Neural cell (in vitro differentiated cells): Measurements from ENCODE around the gene YTHDF2.

Experiments used
- EP300 ChIP-seq: fragments of 450-650 bp; conservative IDR thresholded peaks from 2 replicates; pipeline ENCODE4 v1.6.1; 2014; ENCODE audit warnings: antibody characterized with exemption, mild to moderate bottlenecking, moderate library complexity; ENCODE audit not compliant: poor library complexity, severe bottlenecking
- EZH2 ChIP-seq: fragments of 200-600, 300-800 bp; shearing (Covaris generic), sonication (generic); IDR thresholded peaks from 2 replicates; pipeline ENCODE4 v1.6.1; 2014; ENCODE audit warnings: antibody characterized with exemption, low read length, borderline replicate concordance, mild to moderate bottlenecking; ENCODE audit not compliant: insufficient read depth, poor library complexity, severe bottlenecking
- POLR2AphosphoS5 ChIP-seq: IDR thresholded peaks from 2 replicates; pipeline ENCODE4 v1.6.1; 2012
- RAD21 ChIP-seq: fragments of 450-650 bp; conservative IDR thresholded peaks from 2 replicates; pipeline ENCODE4 v1.6.1; 2014; ENCODE audit warnings: antibody characterized with exemption, mild to moderate bottlenecking, moderate library complexity
- SMC3 ChIP-seq: fragments of 450-650 bp; conservative IDR thresholded peaks from 2 replicates; pipeline ENCODE4 v1.6.1; 2014; ENCODE audit warnings: antibody characterized with exemption, mild to moderate bottlenecking, moderate library complexity; ENCODE audit not compliant: poor library complexity
- TAF1 ChIP-seq: IDR thresholded peaks from 2 replicates; pipeline ENCODE4 v1.6.1; 2012; ENCODE audit warnings: low read depth
- TF ChIP-seq, protein P1 (sequence below): fragments of 450-650 bp; IDR thresholded peaks from 2 replicates; pipeline ENCODE4 v1.5.1; 2014; ENCODE audit warnings: antibody characterized with exemption, mild to moderate bottlenecking, moderate library complexity; ENCODE audit not compliant: poor library complexity, severe bottlenecking
- TF ChIP-seq, protein P2 (sequence below): IDR thresholded peaks from 2 replicates; pipeline ENCODE4 v1.6.1; 2012; ENCODE audit warnings: borderline replicate concordance

- TF ChIP-seq RAD21 (no peak), TAF1 (no peak), EZH2 (no peak), POLR2AphosphoS5 (peak; percentile 26), SMC3 (no peak), EP300 (no peak)
- TF ChIP-seq, protein P1, sequence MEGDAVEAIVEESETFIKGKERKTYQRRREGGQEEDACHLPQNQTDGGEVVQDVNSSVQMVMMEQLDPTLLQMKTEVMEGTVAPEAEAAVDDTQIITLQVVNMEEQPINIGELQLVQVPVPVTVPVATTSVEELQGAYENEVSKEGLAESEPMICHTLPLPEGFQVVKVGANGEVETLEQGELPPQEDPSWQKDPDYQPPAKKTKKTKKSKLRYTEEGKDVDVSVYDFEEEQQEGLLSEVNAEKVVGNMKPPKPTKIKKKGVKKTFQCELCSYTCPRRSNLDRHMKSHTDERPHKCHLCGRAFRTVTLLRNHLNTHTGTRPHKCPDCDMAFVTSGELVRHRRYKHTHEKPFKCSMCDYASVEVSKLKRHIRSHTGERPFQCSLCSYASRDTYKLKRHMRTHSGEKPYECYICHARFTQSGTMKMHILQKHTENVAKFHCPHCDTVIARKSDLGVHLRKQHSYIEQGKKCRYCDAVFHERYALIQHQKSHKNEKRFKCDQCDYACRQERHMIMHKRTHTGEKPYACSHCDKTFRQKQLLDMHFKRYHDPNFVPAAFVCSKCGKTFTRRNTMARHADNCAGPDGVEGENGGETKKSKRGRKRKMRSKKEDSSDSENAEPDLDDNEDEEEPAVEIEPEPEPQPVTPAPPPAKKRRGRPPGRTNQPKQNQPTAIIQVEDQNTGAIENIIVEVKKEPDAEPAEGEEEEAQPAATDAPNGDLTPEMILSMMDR = no peak
- TF ChIP-seq, protein P2, sequence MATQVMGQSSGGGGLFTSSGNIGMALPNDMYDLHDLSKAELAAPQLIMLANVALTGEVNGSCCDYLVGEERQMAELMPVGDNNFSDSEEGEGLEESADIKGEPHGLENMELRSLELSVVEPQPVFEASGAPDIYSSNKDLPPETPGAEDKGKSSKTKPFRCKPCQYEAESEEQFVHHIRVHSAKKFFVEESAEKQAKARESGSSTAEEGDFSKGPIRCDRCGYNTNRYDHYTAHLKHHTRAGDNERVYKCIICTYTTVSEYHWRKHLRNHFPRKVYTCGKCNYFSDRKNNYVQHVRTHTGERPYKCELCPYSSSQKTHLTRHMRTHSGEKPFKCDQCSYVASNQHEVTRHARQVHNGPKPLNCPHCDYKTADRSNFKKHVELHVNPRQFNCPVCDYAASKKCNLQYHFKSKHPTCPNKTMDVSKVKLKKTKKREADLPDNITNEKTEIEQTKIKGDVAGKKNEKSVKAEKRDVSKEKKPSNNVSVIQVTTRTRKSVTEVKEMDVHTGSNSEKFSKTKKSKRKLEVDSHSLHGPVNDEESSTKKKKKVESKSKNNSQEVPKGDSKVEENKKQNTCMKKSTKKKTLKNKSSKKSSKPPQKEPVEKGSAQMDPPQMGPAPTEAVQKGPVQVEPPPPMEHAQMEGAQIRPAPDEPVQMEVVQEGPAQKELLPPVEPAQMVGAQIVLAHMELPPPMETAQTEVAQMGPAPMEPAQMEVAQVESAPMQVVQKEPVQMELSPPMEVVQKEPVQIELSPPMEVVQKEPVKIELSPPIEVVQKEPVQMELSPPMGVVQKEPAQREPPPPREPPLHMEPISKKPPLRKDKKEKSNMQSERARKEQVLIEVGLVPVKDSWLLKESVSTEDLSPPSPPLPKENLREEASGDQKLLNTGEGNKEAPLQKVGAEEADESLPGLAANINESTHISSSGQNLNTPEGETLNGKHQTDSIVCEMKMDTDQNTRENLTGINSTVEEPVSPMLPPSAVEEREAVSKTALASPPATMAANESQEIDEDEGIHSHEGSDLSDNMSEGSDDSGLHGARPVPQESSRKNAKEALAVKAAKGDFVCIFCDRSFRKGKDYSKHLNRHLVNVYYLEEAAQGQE = no peak
These were observed 36.4 kb downstream of the YTHDF2 start for GRCh38 chr1:28773105-28773504.
